GM19351 (cell line): ENCODE measurements around the gene MDH1B.
A peak's percentile ranks its signal among the peaks of the same experiment; 100 is the strongest.
"Not testable (repeated sequence)": the region's sequence is repeated elsewhere in the genome, so short reads cannot be mapped to it uniquely, and the experiment has no call there.

Experiments used
- ATAC-seq: cut with Tn5 transposase; IDR thresholded peaks from one replicate; pipeline ENCODE4 v1.9.1; 2021; ENCODE audit warnings: mild to moderate bottlenecking, moderate library complexity; ENCODE audit not compliant: unreplicated experiment

The MDH1B gene

GRCh38 chr2:206774871-206775270 is 9.7 kb upstream of the MDH1B start:
- ATAC-seq: no peak

- ATAC-seq: no peak
Measured at GRCh38 chr2:206766057-206766930, 1.2 kb upstream of the MDH1B start.

DNA sequence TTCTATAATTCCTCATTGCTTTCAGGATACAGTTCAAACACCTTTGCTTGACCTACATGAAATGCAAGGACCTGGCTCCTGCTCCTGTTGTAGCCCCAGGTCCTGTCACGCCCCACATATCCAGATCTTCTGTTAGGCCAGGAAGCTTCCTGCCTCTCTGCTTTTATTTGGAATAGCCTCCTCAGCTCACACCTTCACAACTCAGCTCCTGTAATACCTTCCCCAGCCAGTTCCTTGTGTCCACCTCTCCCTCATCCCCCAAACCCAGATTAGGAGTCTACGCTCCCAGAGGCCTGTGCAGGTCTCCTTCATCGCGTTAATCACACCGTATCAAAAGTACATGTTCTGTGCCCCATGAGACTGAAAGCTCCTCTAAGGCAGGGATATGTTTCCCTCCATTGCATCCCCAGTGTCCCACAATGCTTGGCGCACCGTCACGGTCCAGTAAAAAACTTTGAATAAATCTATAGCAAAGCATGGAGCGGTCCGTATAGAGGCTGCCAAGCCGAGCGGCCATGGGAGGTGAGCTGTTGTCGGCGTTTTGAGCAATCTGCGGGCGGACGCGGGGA is 371 bp downstream of the MDH1B start:
- peak; percentile 14 for ATAC-seq

DNA sequence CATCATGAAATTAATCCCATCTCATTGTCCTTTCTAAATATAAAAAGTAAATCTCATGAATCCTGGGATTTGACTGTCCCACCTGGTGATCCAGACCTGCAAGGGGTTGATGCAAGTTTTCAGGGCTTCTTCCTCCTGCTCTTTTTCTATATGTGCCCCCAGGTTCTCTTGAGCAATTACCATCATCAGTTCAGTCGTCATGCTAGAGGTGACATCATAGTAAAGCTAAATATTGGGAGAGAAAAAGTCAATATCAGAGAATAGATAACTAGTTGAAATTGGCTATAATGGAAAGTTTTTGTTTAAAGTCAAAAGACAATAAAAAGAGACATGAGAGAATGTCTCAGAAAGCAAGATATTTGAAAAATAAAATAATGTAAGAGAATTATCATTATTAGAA is 8.3 kb downstream of the MDH1B start:
- no peak for ATAC-seq

DNA sequence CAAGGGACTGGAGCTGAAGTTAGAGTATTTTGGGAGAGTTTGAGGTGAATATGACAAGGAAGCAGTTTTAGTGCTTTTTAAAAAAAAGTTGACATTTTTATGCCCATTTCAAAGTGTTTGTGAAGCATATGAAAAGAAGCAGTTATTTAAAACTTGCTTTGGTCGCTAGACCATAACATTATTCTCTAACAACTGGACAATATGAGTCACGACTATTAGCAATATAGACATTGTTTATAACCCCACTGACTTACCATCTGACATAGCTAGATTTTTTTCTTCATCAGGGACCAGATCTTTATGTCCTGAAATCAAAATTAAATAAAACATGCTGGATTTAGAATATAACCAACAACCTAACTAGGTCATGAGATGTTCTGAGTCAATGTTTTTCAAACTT is 24.3 kb downstream of the MDH1B start:
- ATAC-seq: no peak

DNA sequence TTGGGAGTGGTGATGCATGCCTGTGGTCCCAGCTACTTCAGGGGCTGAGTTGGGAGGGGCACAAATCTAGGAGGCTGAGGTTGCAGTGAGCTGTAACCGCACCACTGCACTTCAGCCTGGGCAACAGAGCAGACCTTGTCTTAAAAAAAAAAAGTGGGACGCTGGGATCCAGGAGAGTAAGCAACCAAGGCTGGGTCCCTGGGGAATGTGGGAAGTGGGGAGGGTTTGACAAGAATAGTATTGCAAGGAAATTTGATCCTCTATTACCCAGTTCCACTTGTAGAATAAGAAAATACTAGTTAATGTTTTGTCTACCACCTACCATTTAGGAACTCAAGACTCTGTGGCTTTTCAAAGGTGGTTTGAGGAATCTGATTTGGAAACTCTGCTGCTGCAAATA is 25.9 kb downstream of the MDH1B start:
- no peak for ATAC-seq

DNA sequence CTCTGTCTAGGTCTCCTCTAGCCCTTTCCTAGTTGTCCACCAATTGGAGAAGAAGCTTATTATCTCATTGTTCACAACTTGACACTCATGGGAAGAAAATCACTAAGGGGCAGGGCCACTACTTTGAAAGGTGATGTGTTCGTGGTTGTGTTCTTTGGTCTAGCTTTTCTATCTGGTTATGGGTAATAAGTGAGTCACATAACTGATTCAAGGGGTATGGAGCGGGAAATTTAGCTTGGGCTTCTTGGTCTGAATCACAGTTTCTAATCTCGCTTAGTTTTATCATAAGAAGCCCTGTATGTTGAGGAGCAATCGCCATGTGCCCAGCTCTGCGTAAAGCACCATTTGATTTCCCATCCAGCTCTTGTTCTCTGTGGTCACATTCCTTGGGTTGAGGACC is 28.2 kb downstream of the MDH1B start:
- no peak for ATAC-seq

GRCh38 chr2:206733341-206733740 is 31.8 kb downstream of the MDH1B start:
- no peak for ATAC-seq

DNA sequence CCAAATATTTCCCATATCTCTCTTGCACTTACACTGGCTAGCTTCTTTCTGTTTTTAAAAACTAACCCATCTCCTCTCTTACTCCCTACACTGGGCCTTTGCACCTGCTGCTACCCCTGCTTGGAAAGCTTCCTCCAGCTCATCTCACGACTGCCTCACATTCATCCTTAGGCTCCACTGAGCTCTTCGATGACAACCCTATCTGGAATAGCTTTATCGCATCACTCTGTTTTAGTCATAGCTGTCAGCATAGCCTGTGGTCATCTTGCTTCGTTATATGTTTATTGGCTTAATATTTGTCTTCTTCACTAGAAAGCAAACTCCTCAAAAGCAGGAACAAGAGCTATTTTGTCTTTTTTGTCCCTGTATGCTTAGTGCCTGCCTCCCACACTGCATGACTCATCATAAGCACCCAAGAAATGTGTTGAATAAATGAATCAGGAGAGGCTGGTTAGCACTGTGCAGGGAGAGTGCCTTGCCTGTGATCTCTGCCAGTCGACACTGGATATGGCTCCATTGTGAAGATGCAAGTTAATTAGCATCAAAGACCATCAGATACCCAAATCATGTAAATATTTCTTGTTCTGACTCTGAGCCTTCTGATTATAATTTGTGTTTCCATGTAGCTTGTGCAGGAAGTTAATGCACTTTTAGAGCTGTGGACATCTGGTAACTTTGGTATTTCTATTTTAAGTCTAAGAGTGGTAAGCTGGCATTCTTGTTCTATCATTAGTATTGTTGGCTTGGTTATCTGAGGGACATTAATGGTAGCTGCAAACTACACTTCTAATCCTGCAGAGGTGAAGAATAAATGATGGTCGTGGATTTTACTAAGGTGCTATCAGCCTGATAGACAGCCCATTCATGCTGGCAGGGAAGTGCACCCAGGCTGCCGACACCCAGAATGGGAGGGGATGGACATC is 36.6 kb downstream of the MDH1B start:
- no peak for ATAC-seq

DNA sequence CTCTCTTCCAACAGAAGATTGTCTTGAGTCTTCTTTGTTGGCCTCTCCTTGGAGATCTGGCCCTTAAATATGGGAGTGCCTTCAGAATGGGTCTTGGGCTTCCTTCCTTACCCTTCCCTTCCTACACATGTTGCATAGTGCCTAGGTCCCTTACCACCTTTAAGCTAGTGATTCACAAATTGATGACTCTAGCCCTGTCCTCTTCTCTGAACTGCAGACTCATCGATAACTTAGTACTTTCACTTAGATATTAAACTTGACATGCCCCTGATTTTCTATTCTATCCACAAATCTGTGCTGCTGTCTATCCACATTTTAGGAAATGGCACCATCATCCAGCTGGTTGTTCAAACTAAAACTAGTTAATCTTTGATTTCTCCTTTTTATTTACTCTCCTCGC is 37.8 kb downstream of the MDH1B start:
- ATAC-seq: no peak

- no peak for ATAC-seq
Measured at GRCh38 chr2:206723288-206723687, 41.8 kb downstream of the MDH1B start.

DNA sequence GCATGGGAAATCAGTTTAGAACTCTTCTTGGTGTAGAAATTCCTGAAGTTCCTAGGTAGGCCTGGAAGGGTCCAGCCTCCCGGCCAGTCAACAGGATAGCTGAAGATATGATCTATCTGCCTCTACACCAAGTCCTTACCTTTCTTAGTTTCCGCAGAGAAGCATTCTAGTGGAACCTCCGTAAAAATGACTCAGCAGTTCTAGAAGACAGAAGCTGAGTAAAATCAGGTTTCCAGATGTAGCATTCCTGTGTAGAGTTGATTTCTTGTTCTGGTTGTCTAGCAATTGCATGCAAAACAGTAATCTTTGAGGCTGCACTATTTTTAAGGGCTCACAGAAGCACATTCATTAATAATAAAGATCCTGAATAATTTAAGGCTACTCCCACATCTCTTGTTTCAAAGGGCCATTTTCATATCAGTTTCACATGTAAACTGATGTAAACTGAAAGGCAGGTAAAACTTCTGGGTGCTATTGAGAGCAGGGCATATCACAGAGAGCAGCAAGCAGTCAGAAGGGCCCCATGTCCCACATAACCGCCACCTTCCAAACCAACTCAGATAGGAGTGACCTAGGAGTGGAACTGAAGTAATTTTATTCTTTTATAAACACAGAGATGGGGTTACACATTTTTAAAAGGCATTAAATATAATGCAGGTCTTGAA is 43.7 kb downstream of the MDH1B start:
- ATAC-seq: peak; percentile 78

DNA sequence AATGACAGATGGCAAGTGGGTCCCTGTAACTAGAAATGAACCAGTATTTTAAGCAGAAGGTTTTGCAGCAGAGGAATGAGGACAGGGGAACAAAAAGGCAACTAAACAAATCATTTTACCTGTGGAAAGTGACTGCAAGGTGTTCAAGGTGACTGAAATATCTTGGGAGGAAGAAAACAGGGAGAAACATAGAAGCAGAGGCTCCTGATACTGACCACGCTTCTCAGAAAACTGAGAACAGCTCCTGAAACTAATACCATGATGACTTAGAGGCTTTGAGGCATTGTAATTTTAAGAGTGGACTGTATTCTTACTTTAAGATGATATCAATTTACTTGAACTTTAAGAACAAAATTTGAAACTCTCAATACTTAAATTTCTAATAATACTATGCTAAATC is 46.8 kb downstream of the MDH1B start, which contains the start of gene DYTN:
Gene DYTN (minus strand): TSS at position 101 of the 400 bp plus-strand sequence. CDS start 117 bp downstream, outside the sequence.
- no peak for ATAC-seq

DNA sequence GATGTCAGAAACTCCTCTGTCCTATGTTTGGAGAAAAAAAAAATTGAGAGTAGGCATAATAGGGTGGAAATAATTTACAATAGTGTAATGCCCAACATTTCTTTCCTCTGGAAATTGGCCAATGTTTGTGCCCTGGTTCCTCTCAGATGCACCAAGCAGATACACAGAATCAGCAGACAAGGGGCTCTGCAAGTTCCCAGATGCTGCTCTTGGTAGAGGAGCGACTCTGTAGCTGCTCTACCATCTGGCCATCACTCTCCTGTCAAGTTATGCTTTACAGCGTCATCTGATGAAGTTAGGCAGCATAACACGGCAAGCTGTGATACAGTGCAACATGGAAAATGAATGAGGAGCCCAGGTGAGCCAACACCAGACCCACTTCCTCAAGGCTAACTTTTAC is 48.5 kb downstream of the MDH1B start:
- no peak for ATAC-seq

DNA sequence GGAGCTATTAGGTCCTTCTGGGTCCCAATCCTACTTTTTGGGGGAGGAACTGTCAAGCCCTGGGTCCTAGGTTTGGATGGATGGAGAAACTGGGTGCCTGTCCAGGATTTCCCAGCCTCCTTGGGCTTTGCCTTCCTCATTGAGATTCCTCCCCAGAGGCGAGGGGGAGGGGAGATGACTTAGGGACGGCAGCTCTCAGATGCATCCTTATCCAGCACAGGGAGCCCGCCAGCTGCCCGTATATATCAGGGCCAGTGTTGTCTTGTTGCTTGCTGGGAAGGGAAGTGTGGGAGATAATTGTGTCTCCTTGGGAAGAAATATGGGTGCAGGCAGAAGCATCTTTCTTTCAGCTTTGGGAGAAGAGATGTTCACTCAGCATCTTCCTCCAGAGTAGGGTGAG is 49.9 kb downstream of the MDH1B start:
- ATAC-seq: not testable (repeated sequence)

DNA sequence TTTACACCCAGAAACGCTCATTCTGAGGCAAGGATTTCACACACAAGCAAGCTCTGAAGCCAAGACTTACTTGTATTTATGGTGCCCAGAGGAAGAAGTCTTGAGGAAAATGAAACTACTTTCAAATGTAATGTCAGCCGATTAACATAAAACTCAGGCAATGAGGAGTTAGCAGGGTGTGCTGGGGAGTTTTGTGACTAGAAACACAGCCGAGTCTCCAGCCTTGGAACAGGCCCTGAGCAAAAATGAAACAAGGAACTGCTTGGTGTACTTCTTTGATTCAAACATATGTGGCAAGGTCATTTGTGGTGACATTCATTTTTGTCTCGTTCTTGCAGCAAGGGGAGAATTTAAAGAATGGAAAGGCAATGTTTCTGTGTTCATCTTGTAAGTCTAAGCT is 51.4 kb downstream of the MDH1B start:
- peak; percentile 67 for ATAC-seq

- no peak for ATAC-seq
Measured at GRCh38 chr2:206708286-206708685, 56.8 kb downstream of the MDH1B start.

DNA sequence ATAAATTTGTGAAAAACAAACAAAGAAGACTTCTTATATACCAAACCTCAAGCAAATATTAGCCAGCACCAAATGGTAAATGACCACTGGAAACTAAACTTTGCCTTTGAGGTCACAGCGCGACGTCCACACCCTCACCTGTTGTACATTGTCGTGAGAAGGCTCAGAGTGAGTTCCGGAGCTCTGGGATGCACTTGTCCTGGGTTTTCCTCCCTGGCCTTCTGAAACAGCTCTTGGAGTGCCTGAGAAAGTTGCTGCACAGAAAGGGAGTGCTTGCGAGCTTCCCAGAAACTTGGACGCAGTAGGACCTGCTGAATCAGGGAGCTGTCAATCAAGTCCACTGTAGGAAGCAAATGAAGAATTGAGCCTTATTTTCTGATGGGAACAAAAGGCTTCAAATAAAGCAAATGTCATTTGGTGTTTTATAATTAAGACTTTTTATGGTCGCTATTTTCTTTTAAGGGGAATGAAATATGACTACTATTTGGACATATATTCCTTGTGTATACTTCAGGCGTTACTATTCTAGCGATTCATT is 57.9 kb downstream of the MDH1B start:
- ATAC-seq: no peak

DNA sequence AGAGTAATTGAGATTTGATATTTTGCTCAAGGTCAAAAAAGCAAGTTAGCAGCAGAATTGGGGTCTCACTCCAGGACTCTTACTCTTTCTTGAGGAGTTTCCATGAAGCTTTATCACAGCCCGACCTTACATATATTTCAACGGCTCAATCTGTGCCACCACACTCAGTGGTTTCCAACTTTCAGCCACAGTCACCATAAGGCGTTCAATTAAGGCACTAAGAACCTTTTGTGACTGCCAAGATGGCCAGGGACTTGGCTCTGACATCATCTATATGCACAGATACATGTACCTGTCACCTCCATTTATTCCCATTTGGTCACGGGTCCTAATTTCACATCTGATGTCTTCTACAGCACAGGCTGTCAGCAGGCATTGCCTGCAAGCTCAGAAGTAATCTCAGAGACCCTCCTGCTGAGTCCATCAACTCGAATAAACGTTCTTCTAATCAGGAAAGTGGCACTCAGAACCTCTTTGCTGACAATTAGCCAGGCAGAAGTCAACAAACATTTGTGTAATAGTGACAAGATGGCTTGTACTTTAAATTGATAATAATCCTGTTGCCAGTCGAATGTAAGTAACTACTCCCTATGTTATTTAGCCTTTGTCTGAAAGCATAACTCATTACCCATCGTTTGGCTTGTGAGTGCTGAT is 63.0 kb downstream of the MDH1B start:
- ATAC-seq: no peak

DNA sequence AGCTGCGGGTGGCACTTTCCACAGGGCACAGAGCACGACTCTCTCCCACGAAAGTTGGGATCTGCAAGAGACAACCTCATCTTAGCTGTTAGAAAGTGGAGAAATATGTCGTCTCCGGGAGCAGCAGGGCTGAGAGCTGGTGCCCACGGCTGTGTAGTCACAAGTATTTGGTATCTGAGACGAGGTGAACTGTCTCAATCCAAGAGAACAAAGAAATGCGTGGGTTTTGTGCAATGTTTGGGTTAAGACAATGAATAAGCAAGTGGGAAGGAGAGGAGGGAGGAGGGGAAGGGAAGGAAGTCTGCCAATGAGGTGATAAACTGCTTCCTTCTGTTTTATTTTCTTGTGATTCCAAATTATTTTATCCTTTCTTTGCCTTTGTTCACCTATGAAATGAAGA is 65.0 kb downstream of the MDH1B start:
- no peak for ATAC-seq
